Liver (tissue), 9 donors: Measurements from ENCODE around the gene MFSD6L. TPM values are rescaled to one million over a fixed set of nuclear protein-coding genes. Genes with fewer than 3 reads are reported as not detected.

ENCODE experiments used
- DNase-seq: peaks from one replicate; pipeline ENCODE4 v3.0.0-alpha.2; 2017; ENCODE audit warnings: low spot score
- H3K27ac ChIP-seq, 2 donors: one replicate each; pipeline ENCODE4 v1.7.0; 2013; ENCODE audit warnings: inconsistent platforms in 2 of 2, low read length in 2 of 2, control low read depth in 1 of 2, low read depth in 1 of 2, mild to moderate bottlenecking in 1 of 2
- H3K27me3 ChIP-seq, 4 donors: one replicate each; pipeline versions ENCODE4 v1.6.1 to v1.7.0; 2013; ENCODE audit warnings: low read length in 3 of 4, inconsistent platforms in 1 of 4, mild to moderate bottlenecking in 1 of 4, moderate library complexity in 1 of 4; ENCODE audit not compliant: control insufficient read depth in 4 of 4, insufficient read depth in 4 of 4
- H3K36me3 ChIP-seq, 4 donors: one replicate each; pipeline versions ENCODE4 v1.6.1 to v1.7.0; 2013; ENCODE audit warnings: low read length in 3 of 4, mild to moderate bottlenecking in 3 of 4, low read depth in 1 of 4, moderate library complexity in 1 of 4; ENCODE audit not compliant: control insufficient read depth in 4 of 4, insufficient read depth in 3 of 4
- H3K4me1 ChIP-seq, 4 donors: one replicate each; pipeline versions ENCODE4 v1.6.1 to v1.7.0; 2013; ENCODE audit warnings: low read length in 3 of 4, mild to moderate bottlenecking in 3 of 4, moderate library complexity in 1 of 4; ENCODE audit not compliant: control insufficient read depth in 4 of 4, insufficient read depth in 4 of 4
- H3K4me3 ChIP-seq, 3 donors: one replicate each; pipeline versions ENCODE4 v1.6.1 to v1.7.0; 2013; ENCODE audit warnings: low read length in 3 of 3, control low read depth in 1 of 3, low read depth in 1 of 3, mild to moderate bottlenecking in 1 of 3
- H3K9ac ChIP-seq, 2 donors: one replicate each; pipeline ENCODE4 v1.7.0; 2013; ENCODE audit warnings: low read length in 2 of 2, mild to moderate bottlenecking in 2 of 2, moderate library complexity in 2 of 2, control low read depth in 1 of 2, low read depth in 1 of 2
- H3K9me3 ChIP-seq, 4 donors: one replicate each; pipeline versions ENCODE4 v1.6.1 to v1.7.0; 2013; ENCODE audit warnings: low read length in 3 of 4; ENCODE audit not compliant: control insufficient read depth in 4 of 4
- EGR1 ChIP-seq, 2 donors: IDR thresholded peaks; 2 replicates each; pipeline ENCODE4 v1.6.1; 2016 to 2018; ENCODE audit warnings: antibody characterized with exemption in 2 of 2, low read depth in 2 of 2
- FOXA1 ChIP-seq: IDR thresholded peaks from 2 replicates; pipeline ENCODE4 v1.6.1; 2016; ENCODE audit warnings: antibody characterized with exemption
- FOXA2 ChIP-seq: IDR thresholded peaks from 2 replicates; pipeline ENCODE4 v1.6.1; 2016; ENCODE audit warnings: antibody characterized with exemption
- GABPA ChIP-seq, 2 donors: IDR thresholded peaks in 1 of 2; conservative IDR thresholded peaks in 1 of 2; 2 replicates each; pipeline ENCODE4 v1.6.1; 2016; ENCODE audit warnings: antibody characterized with exemption in 2 of 2, mild to moderate bottlenecking in 1 of 2, moderate library complexity in 1 of 2
- HNF4A ChIP-seq, 2 donors: conservative IDR thresholded peaks; 2 replicates each; pipeline ENCODE4 v1.6.1; 2016; ENCODE audit warnings: antibody characterized with exemption in 2 of 2, mild to moderate bottlenecking in 2 of 2
- HNF4G ChIP-seq: IDR thresholded peaks from 2 replicates; pipeline ENCODE4 v1.6.1; 2016; ENCODE audit warnings: antibody characterized with exemption
- JUND ChIP-seq, 2 donors: IDR thresholded peaks; 2 replicates each; pipeline ENCODE4 v1.6.1; 2016; ENCODE audit warnings: antibody characterized with exemption in 2 of 2
- NR2F2 ChIP-seq: IDR thresholded peaks from 2 replicates; pipeline ENCODE4 v1.6.1; 2016; ENCODE audit warnings: antibody characterized with exemption
- RAD21 ChIP-seq, 2 donors: IDR thresholded peaks; 2 replicates each; pipeline ENCODE4 v1.6.1; 2016; ENCODE audit warnings: antibody characterized with exemption in 2 of 2, mild to moderate bottlenecking in 2 of 2
- SP1 ChIP-seq: IDR thresholded peaks from 2 replicates; pipeline ENCODE4 v1.6.1; 2018; ENCODE audit warnings: antibody characterized with exemption, mild to moderate bottlenecking
- TAF1 ChIP-seq: conservative IDR thresholded peaks from 2 replicates; pipeline ENCODE4 v1.6.1; 2016; ENCODE audit warnings: antibody characterized with exemption, mild to moderate bottlenecking
- YY1 ChIP-seq: IDR thresholded peaks from 2 replicates; pipeline ENCODE4 v1.6.1; 2016; ENCODE audit warnings: antibody characterized with exemption, mild to moderate bottlenecking
- WGBS: extraction: QIAGEN DNeasy Blood & Tissue Kit; methylation state at CpG from one replicate; pipeline ENCODE4 v1.1.7; 2013; 5-methylcytosine and 5-hydroxymethylcytosine counted together
- polyA plus RNA-seq, 2 donors: library from polyadenylated mRNA; stranded (reverse) in 1 of 2; unstranded in 1 of 2; fragments of 200-250 nt in 1 of 2; fragments of >200 nt in 1 of 2; fragmentation: Nextera tagmentation in 1 of 2; extraction: Ambion mirVana in 1 of 2; gene quantifications; one replicate each; pipeline versions ENCODE4 v1.2.1 to v1.2.3, GENCODE V29; 2013 to 2015
- total RNA-seq, 2 donors: library from RNA; depleted of rRNA; stranded (reverse); fragments of >200 nt; gene quantifications; one replicate each; pipeline ENCODE4 v1.2.3, GENCODE V29; 2014
- TF ChIP-seq, protein P1 (sequence below): IDR thresholded peaks from 2 replicates; pipeline ENCODE4 v1.6.1; 2016; ENCODE audit warnings: antibody characterized with exemption
- TF ChIP-seq, protein P2 (sequence below): fragments of 150-350 bp; IDR thresholded peaks from 2 replicates; pipeline ENCODE4 v1.5.1; 2017; ENCODE audit warnings: improper control_type of control experiment, low read depth, low read length; ENCODE audit not compliant: missing input control
- TF ChIP-seq, protein P3 (sequence below): IDR thresholded peaks from 2 replicates; pipeline ENCODE4 v1.6.1; 2016; ENCODE audit warnings: antibody characterized with exemption
- TF ChIP-seq, protein P4 (sequence below): IDR thresholded peaks from 2 replicates; pipeline ENCODE4 v1.6.1; 2016; ENCODE audit warnings: antibody characterized with exemption, mild to moderate bottlenecking
- donor health status: healthy.
- donor health status: healthy.
- donor health status: healthy.
- donor health status: healthy.
- donor health status: healthy.

Gene MFSD6L
- total and polyA plus RNA-seq, 4 donors, result 0.03 to 0.25 (median 0.05) TPM; not detected in 1

DNA sequence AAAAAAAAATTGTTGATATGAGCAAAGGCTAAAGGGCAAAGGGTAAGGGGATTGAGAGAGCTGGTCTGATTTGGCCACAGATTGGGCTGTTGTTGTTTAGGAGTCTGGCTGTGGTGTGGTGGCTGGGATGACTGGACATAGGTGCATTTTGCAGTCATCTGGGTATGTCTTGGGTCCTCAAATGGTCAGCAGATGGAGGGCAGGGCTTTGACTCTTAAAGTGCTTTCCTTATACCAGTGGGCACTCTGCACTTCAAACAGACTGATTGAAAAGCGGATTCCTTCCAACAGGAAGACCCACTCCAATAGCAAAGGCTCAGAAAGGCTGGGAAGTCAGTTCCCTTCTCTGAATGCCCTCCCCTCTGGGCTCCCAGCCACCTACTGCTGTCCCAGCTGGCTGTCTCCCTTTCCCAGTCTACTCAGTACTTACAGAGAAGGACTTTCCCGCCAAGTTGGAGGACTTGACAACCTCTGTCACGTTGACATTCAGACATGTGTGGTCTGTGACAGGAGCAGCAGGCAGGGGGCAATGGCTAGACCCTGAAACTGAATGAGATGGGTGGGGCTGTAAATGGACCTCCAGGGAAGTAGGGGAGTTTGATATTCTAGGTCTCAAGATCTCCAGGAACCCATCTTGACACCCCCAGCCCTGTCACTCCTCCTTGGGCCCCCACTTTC is 19.6 kb upstream of the MFSD6L start:
- no peaks in the 10 kb centered on the region for H3K9me3 ChIP-seq
- DNase-seq, result no peak
- no peak overlapping the region for H3K4me3 ChIP-seq
- H3K36me3 ChIP-seq, result no peaks in the 10 kb centered on the region
- 40% methylated on average over 3 of the region's 3 CpGs for WGBS
- H3K27ac ChIP-seq, result no peak overlapping the region
- no peak for TF ChIP-seq JUND (IDR thresholded peaks at IDR 0.05)
- TF ChIP-seq HNF4A (conservative IDR thresholded peaks at IDR 0.05), result no peak
- TF ChIP-seq, protein P1, sequence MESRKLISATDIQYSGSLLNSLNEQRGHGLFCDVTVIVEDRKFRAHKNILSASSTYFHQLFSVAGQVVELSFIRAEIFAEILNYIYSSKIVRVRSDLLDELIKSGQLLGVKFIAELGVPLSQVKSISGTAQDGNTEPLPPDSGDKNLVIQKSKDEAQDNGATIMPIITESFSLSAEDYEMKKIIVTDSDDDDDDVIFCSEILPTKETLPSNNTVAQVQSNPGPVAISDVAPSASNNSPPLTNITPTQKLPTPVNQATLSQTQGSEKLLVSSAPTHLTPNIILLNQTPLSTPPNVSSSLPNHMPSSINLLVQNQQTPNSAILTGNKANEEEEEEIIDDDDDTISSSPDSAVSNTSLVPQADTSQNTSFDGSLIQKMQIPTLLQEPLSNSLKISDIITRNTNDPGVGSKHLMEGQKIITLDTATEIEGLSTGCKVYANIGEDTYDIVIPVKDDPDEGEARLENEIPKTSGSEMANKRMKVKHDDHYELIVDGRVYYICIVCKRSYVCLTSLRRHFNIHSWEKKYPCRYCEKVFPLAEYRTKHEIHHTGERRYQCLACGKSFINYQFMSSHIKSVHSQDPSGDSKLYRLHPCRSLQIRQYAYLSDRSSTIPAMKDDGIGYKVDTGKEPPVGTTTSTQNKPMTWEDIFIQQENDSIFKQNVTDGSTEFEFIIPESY, result no peak
- TF ChIP-seq YY1, result no peak
- TF ChIP-seq, protein P2, sequence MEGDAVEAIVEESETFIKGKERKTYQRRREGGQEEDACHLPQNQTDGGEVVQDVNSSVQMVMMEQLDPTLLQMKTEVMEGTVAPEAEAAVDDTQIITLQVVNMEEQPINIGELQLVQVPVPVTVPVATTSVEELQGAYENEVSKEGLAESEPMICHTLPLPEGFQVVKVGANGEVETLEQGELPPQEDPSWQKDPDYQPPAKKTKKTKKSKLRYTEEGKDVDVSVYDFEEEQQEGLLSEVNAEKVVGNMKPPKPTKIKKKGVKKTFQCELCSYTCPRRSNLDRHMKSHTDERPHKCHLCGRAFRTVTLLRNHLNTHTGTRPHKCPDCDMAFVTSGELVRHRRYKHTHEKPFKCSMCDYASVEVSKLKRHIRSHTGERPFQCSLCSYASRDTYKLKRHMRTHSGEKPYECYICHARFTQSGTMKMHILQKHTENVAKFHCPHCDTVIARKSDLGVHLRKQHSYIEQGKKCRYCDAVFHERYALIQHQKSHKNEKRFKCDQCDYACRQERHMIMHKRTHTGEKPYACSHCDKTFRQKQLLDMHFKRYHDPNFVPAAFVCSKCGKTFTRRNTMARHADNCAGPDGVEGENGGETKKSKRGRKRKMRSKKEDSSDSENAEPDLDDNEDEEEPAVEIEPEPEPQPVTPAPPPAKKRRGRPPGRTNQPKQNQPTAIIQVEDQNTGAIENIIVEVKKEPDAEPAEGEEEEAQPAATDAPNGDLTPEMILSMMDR, result no peak
- TF ChIP-seq RAD21 (IDR thresholded peaks at IDR 0.05), result no peak
- no peak for TF ChIP-seq GABPA (IDR thresholded peaks at IDR 0.05 in 1 of 2, conservative IDR thresholded peaks at IDR 0.05 in 1 of 2)
- no peak for TF ChIP-seq HNF4G
- TF ChIP-seq, protein P3, sequence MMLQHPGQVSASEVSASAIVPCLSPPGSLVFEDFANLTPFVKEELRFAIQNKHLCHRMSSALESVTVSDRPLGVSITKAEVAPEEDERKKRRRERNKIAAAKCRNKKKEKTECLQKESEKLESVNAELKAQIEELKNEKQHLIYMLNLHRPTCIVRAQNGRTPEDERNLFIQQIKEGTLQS, result no peak
- TF ChIP-seq FOXA2, result no peak
- TF ChIP-seq TAF1, result no peak
- TF ChIP-seq SP1, result no peak
- TF ChIP-seq, protein P4, sequence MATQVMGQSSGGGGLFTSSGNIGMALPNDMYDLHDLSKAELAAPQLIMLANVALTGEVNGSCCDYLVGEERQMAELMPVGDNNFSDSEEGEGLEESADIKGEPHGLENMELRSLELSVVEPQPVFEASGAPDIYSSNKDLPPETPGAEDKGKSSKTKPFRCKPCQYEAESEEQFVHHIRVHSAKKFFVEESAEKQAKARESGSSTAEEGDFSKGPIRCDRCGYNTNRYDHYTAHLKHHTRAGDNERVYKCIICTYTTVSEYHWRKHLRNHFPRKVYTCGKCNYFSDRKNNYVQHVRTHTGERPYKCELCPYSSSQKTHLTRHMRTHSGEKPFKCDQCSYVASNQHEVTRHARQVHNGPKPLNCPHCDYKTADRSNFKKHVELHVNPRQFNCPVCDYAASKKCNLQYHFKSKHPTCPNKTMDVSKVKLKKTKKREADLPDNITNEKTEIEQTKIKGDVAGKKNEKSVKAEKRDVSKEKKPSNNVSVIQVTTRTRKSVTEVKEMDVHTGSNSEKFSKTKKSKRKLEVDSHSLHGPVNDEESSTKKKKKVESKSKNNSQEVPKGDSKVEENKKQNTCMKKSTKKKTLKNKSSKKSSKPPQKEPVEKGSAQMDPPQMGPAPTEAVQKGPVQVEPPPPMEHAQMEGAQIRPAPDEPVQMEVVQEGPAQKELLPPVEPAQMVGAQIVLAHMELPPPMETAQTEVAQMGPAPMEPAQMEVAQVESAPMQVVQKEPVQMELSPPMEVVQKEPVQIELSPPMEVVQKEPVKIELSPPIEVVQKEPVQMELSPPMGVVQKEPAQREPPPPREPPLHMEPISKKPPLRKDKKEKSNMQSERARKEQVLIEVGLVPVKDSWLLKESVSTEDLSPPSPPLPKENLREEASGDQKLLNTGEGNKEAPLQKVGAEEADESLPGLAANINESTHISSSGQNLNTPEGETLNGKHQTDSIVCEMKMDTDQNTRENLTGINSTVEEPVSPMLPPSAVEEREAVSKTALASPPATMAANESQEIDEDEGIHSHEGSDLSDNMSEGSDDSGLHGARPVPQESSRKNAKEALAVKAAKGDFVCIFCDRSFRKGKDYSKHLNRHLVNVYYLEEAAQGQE, result no peak
- no peaks in the 10 kb centered on the region for H3K4me1 ChIP-seq
- no peak overlapping the region for H3K9ac ChIP-seq
- peaks cover 0 to 6% (median 2%) of the 10 kb centered on the region in 4 donors for H3K27me3 ChIP-seq

DNA sequence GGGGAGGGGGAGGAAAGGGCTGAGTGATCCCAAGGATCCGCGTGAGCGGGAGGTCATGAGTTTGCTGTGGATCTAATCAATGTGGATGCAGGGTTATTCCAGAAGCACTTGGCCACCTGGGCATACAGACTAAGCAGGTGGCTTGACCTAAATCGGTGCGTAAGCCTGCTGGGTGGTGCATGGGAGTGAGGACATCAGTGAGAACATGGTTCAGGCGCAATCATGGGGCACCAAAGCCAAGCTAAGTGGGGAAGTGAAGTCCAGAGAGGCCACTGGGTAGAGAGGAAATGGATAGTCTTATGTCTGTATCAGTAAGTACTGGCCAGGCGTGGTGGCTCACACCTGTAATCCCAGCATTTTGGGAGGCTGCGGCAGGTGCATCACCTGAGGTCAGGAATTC is 18.9 kb upstream of the MFSD6L start:
- WGBS, result 79% methylated on average over 8 of the region's 8 CpGs
- TF ChIP-seq YY1 (no peak), EGR1 (IDR thresholded peaks at IDR 0.05; ENCODE audit: low read depth in 2 of 2) (no peak), FOXA1 (no peak), HNF4A (conservative IDR thresholded peaks at IDR 0.05) (no peak), TAF1 (no peak), FOXA2 (no peak), NR2F2 (no peak)
- TF ChIP-seq, protein P3, result no peak
- TF ChIP-seq, protein P2, result no peak
- no peaks in the 10 kb centered on the region for H3K36me3 ChIP-seq
- H3K9ac ChIP-seq, result no peak overlapping the region
- H3K4me3 ChIP-seq, result no peak overlapping the region
- H3K27ac ChIP-seq, result no peak overlapping the region
- H3K4me1 ChIP-seq, result no peaks in the 10 kb centered on the region
- peaks cover 0 to 4% (median 2%) of the 10 kb centered on the region in 4 donors for H3K27me3 ChIP-seq
- H3K9me3 ChIP-seq, result peaks cover 0 to 3% (median 0%) of the 10 kb centered on the region in 4 donors
- DNase-seq, result no peak
